OCI-M1 (cell line): ENCODE data around the gene COA8.
"Not testable (repeated sequence)": the region's sequence is repeated elsewhere in the genome, so short reads cannot be mapped to it uniquely, and the experiment has no call there.

Source experiments
- DNase-seq: peaks from one replicate; lab custom pipeline; 2025; lab: John Stamatoyannopoulos, UW

The COA8 gene

GRCh38 chr14:103576371-103577024, 13.7 kb downstream of the COA8 start:
- no peak for DNase-seq

GRCh38 chr14:103578401-103579075, 15.8 kb downstream of the COA8 start:
- DNase-seq, result no peak

- DNase-seq, result no peak
Measured at GRCh38 chr14:103581206-103581605, 18.4 kb downstream of the COA8 start.

- DNase-seq, result no peak
Measured at GRCh38 chr14:103581954-103582703, 19.4 kb downstream of the COA8 start.

GRCh38 chr14:103584326-103584915, 21.7 kb downstream of the COA8 start:
- DNase-seq, result no peak

- no peak for DNase-seq
Measured at GRCh38 chr14:103593577-103593976, 30.8 kb downstream of the COA8 start.

GRCh38 chr14:103594265-103594664, 31.5 kb downstream of the COA8 start:
- DNase-seq, result no peak

GRCh38 chr14:103597623-103598377, 35.0 kb downstream of the COA8 start:
- no peak for DNase-seq

- DNase-seq, result no peak
Measured at GRCh38 chr14:103600503-103600902, 37.7 kb downstream of the COA8 start.

- DNase-seq, result no peak
Measured at GRCh38 chr14:103604620-103605019, 41.9 kb downstream of the COA8 start.

GRCh38 chr14:103606963-103607668, 44.4 kb downstream of the COA8 start:
- peak; percentile 89 for DNase-seq

GRCh38 chr14:103607822-103608221, 45.1 kb downstream of the COA8 start:
- no peak for DNase-seq

GRCh38 chr14:103609081-103609480, 46.3 kb downstream of the COA8 start:
- DNase-seq, result not testable (repeated sequence)

- DNase-seq, result no peak
Measured at GRCh38 chr14:103611215-103611614, 48.5 kb downstream of the COA8 start.

- no peak for DNase-seq
Measured at GRCh38 chr14:103613517-103613916, 50.8 kb downstream of the COA8 start.

GRCh38 chr14:103616635-103617300, 54.0 kb downstream of the COA8 start:
- no peak for DNase-seq

- DNase-seq, result no peak
Measured at GRCh38 chr14:103619057-103619456, 56.3 kb downstream of the COA8 start.

- no peak for DNase-seq
Measured at GRCh38 chr14:103621860-103622259, 59.1 kb downstream of the COA8 start.

- DNase-seq, result no peak
Measured at GRCh38 chr14:103623308-103623707, 60.5 kb downstream of the COA8 start.

- no peak for DNase-seq
Measured at GRCh38 chr14:103623883-103624482, 61.2 kb downstream of the COA8 start.
